GM19452 (cell line): Measurements from ENCODE around the gene LGR4.
"Not testable (repeated sequence)": the region's sequence is repeated elsewhere in the genome, so short reads cannot be mapped to it uniquely, and the experiment has no call there.

Experiments used
- ATAC-seq: cut with Tn5 transposase; IDR thresholded peaks from one replicate; pipeline ENCODE4 v1.9.1; 2021; ENCODE audit not compliant: unreplicated experiment

LGR4 gene

GRCh38 chr11:27472398-27473016 is at the start of gene LGR4:
Gene LGR4 (minus strand): TSS chr11:27472790. CDS start chr11:27472302, 488 bp downstream.
- ATAC-seq: peak; percentile 73

GRCh38 chr11:27520226-27520625 is 47.6 kb upstream of the LGR4 start:
- no peak for ATAC-seq

- no peak for ATAC-seq
These were observed 45.9 kb upstream of the LGR4 start for GRCh38 chr11:27518518-27518917.

GRCh38 chr11:27517490-27517889 is 44.9 kb upstream of the LGR4 start:
- not testable (repeated sequence) for ATAC-seq

GRCh38 chr11:27514558-27514957 is 42.0 kb upstream of the LGR4 start:
- no peak for ATAC-seq

GRCh38 chr11:27514076-27514475 is 41.5 kb upstream of the LGR4 start:
- no peak for ATAC-seq

- ATAC-seq: no peak
These were observed 40.8 kb upstream of the LGR4 start for GRCh38 chr11:27513389-27513788.

- no peak for ATAC-seq
These were observed 39.6 kb upstream of the LGR4 start for GRCh38 chr11:27512238-27512637.

- ATAC-seq: no peak
These were observed 37.3 kb upstream of the LGR4 start for GRCh38 chr11:27509908-27510307.

- ATAC-seq: no peak
These were observed 35.1 kb upstream of the LGR4 start for GRCh38 chr11:27507557-27508322.

- ATAC-seq: peak; percentile 95
These were observed 33.9 kb upstream of the LGR4 start, which contains the start of gene LIN7C for GRCh38 chr11:27506200-27507182. Gene LIN7C (minus strand): TSS chr11:27506769. CDS start chr11:27506752, 17 bp downstream.

- ATAC-seq: peak; percentile 2
These were observed 33.2 kb upstream of the LGR4 start for GRCh38 chr11:27505781-27506180.

- ATAC-seq: no peak
These were observed 31.6 kb upstream of the LGR4 start for GRCh38 chr11:27504205-27504604.

GRCh38 chr11:27501100-27501499 is 28.5 kb upstream of the LGR4 start:
- ATAC-seq: no peak

- ATAC-seq: no peak
These were observed 25.3 kb upstream of the LGR4 start for GRCh38 chr11:27497911-27498310.

GRCh38 chr11:27497284-27497866 is 24.8 kb upstream of the LGR4 start:
- peak; percentile 44 for ATAC-seq

- ATAC-seq: no peak
These were observed 23.9 kb upstream of the LGR4 start for GRCh38 chr11:27496461-27496860.

GRCh38 chr11:27495710-27496300 is 23.2 kb upstream of the LGR4 start:
- no peak for ATAC-seq

GRCh38 chr11:27489092-27489491 is 16.5 kb upstream of the LGR4 start:
- ATAC-seq: no peak

- ATAC-seq: no peak
These were observed 15.1 kb upstream of the LGR4 start for GRCh38 chr11:27487706-27488105.
